Cardiac fibroblast (primary cell): Measurements from ENCODE around the gene GMNN.

Source experiments
- DNase-seq, 2 donors: peaks; one replicate each; pipeline versions ENCODE4 v3.0.0 to v3.0.0-alpha.2; 2010; ENCODE audit warnings: low read depth in 2 of 2
- H3K4me3 ChIP-seq, 2 donors: replicated peaks in 1 of 2; 1 replicate in 1 of 2; 2 replicates in 1 of 2; pipeline ENCODE4 v1.5.1; 2011; ENCODE audit warnings: low read depth in 2 of 2, low read length in 2 of 2, mild to moderate bottlenecking in 2 of 2, moderate library complexity in 1 of 2
- TF ChIP-seq, protein P1 (sequence below): IDR thresholded peaks from one replicate; pipeline ENCODE4 v1.5.1; 2011; ENCODE audit warnings: low read depth, mild to moderate bottlenecking, low read length, inconsistent platforms

Gene GMNN

DNA sequence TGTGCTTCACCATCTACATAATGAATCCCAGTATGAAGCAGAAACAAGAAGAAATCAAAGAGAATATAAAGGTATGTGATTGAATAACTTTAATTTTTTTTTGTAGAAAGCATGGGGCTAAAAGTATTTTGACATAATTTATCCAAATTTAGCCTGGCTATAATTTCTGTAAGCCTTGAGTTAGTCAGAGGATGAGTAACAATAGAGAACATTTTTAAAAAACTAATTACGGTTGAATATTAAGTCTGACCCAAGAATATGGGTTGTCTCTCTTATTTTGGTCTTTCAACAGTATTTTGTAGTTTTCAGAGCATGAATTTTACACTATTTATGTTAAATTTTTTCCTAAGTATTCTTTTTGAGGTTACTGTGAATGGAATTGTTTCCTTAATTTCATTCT lies 2.5 kb downstream of the GMNN start:
- H3K4me3 ChIP-seq, result no peak overlapping the region
- TF ChIP-seq, protein P1, sequence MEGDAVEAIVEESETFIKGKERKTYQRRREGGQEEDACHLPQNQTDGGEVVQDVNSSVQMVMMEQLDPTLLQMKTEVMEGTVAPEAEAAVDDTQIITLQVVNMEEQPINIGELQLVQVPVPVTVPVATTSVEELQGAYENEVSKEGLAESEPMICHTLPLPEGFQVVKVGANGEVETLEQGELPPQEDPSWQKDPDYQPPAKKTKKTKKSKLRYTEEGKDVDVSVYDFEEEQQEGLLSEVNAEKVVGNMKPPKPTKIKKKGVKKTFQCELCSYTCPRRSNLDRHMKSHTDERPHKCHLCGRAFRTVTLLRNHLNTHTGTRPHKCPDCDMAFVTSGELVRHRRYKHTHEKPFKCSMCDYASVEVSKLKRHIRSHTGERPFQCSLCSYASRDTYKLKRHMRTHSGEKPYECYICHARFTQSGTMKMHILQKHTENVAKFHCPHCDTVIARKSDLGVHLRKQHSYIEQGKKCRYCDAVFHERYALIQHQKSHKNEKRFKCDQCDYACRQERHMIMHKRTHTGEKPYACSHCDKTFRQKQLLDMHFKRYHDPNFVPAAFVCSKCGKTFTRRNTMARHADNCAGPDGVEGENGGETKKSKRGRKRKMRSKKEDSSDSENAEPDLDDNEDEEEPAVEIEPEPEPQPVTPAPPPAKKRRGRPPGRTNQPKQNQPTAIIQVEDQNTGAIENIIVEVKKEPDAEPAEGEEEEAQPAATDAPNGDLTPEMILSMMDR, result no peak
- DNase-seq, result no peak

- TF ChIP-seq, protein P1, result no peak
- DNase-seq, result no peak
- no peak overlapping the region for H3K4me3 ChIP-seq
Observed at GRCh38 chr6:24778121-24778520, 3.4 kb downstream of the GMNN start.

- DNase-seq, result no peak
- no peak overlapping the region for H3K4me3 ChIP-seq
- TF ChIP-seq, protein P1, result no peak
Observed at GRCh38 chr6:24778878-24779277, 4.1 kb downstream of the GMNN start.

DNA sequence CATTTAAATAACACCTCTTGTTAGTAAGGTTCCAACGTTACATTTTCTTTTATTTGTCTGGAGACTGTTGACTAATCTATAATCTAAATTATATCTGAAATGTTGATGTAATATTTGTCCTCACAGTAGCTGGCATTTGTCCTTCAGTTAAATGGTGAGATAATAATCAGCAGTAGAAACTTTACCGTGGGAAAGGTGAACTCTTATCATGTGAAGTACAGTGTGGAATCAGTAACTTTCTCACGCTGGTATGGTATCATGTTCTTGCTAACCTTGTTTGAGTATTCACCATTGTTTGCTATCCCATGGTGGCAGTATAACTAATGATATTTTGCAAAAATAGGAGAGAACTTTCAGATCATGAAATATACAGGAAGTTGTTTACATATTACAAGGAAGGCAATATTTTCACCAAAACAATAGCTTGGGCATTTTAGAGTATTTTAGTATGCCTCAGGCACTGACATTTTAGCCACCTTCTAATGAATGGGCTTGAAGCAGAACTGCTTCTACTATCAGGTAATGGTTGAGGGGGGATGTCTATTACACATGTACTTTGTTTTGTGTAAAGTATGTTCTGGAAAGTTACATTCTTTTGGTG lies 4.8 kb downstream of the GMNN start:
- H3K4me3 ChIP-seq, result no peak overlapping the region
- DNase-seq, result no peak

GRCh38 chr6:24780206-24780605 lies 5.5 kb downstream of the GMNN start:
- DNase-seq, result peak in 1 of 2 donors; percentile 35
- H3K4me3 ChIP-seq, result no peak overlapping the region
- TF ChIP-seq, protein P1, result no peak

More for the DNA sequence above, 4.8 kb downstream of the GMNN start:
- TF ChIP-seq, protein P1, result no peak

GRCh38 chr6:24788031-24788665 lies 13.4 kb downstream of the GMNN start:
- no peak overlapping the region for H3K4me3 ChIP-seq
- peak in 1 of 2 donors; percentile 46 for DNase-seq
- TF ChIP-seq, protein P1, result no peak
